Measurements from ENCODE around the gene NOL12.
"Not testable (repeated sequence)": the region's sequence is repeated elsewhere in the genome, so short reads cannot be mapped to it uniquely, and the experiment has no call there.

NOL12 gene

GRCh38 chr22:37713761-37714160 is 27.6 kb downstream of the NOL12 start:
- no peak for DNase-seq (ENCODE audit: low read depth, low spot score)

- no peak for DNase-seq (ENCODE audit: low read depth, low spot score)
These were observed 28.5 kb downstream of the NOL12 start for GRCh38 chr22:37714634-37715033.

GRCh38 chr22:37715760-37716159 is 29.6 kb downstream of the NOL12 start:
- no peak for DNase-seq (ENCODE audit: low read depth, low spot score)

- no peak for DNase-seq (ENCODE audit: low read depth, low spot score)
These were observed 30.6 kb downstream of the NOL12 start for GRCh38 chr22:37716708-37717107.

GRCh38 chr22:37717235-37717634 is 31.1 kb downstream of the NOL12 start:
- not testable (repeated sequence) for DNase-seq (ENCODE audit: low read depth, low spot score)

GRCh38 chr22:37717746-37718305 is 31.7 kb downstream of the NOL12 start:
- DNase-seq (ENCODE audit: low read depth, low spot score), result not testable (repeated sequence)

- DNase-seq (ENCODE audit: low read depth, low spot score), result no peak
These were observed 39.6 kb downstream of the NOL12 start for GRCh38 chr22:37725551-37726240.

GRCh38 chr22:37726241-37726887 is 40.2 kb downstream of the NOL12 start:
- DNase-seq (ENCODE audit: low read depth, low spot score), result no peak

- no peak for DNase-seq (ENCODE audit: low read depth, low spot score)
These were observed 42.5 kb downstream of the NOL12 start for GRCh38 chr22:37728620-37729019.

- no peak for DNase-seq (ENCODE audit: low read depth, low spot score)
These were observed 45.8 kb downstream of the NOL12 start for GRCh38 chr22:37731804-37732471.

- DNase-seq (ENCODE audit: low read depth, low spot score), result no peak
These were observed 46.8 kb downstream of the NOL12 start for GRCh38 chr22:37732699-37733607.

GRCh38 chr22:37733625-37734401 is 47.7 kb downstream of the NOL12 start:
- no peak for DNase-seq (ENCODE audit: low read depth, low spot score)

- no peak for DNase-seq (ENCODE audit: low read depth, low spot score)
These were observed 48.2 kb downstream of the NOL12 start for GRCh38 chr22:37734402-37734700.

GRCh38 chr22:37734964-37735451 is 48.9 kb downstream of the NOL12 start:
- DNase-seq (ENCODE audit: low read depth, low spot score), result no peak

- DNase-seq (ENCODE audit: low read depth, low spot score), result no peak
These were observed 52.9 kb downstream of the NOL12 start for GRCh38 chr22:37739035-37739434.

GRCh38 chr22:37739611-37740049 is 53.5 kb downstream of the NOL12 start:
- DNase-seq (ENCODE audit: low read depth, low spot score), result no peak

- DNase-seq (ENCODE audit: low read depth, low spot score), result no peak
These were observed 54.5 kb downstream of the NOL12 start for GRCh38 chr22:37740455-37741311.

GRCh38 chr22:37741312-37741795 is 55.2 kb downstream of the NOL12 start:
- DNase-seq (ENCODE audit: low read depth, low spot score), result no peak

- no peak for DNase-seq (ENCODE audit: low read depth, low spot score)
These were observed 56.4 kb downstream of the NOL12 start for GRCh38 chr22:37742376-37743171.
